Neuronal stem cell (in vitro differentiated cells): ENCODE results near the gene ATOX1.
A peak's percentile ranks its signal among the peaks of the same experiment; 100 is the strongest.

Experiments used
- DNase-seq: peaks from one replicate; pipeline ENCODE4 v3.0.0-alpha.2; 2013; ENCODE audit warnings: low spot score
- H2AFZ ChIP-seq: one replicate; pipeline ENCODE4 v1.6.1; 2013; ENCODE audit warnings: mild to moderate bottlenecking, low read length, inconsistent platforms
- H2AK5ac ChIP-seq: 2 replicates; pipeline ENCODE4 v1.6.1; 2013; ENCODE audit warnings: low read depth, mild to moderate bottlenecking, inconsistent platforms, low read length, moderate library complexity, mixed read lengths
- H2BK120ac ChIP-seq: 2 replicates; pipeline ENCODE4 v1.6.1; 2013; ENCODE audit warnings: low read depth, mild to moderate bottlenecking, inconsistent platforms, low read length, moderate library complexity, mixed read lengths
- H2BK12ac ChIP-seq: one replicate; pipeline ENCODE4 v1.6.1; 2013; ENCODE audit warnings: low read length, inconsistent platforms
- H2BK15ac ChIP-seq: 2 replicates; pipeline ENCODE4 v1.6.1; 2013; ENCODE audit warnings: mild to moderate bottlenecking, low read length, inconsistent platforms, mixed read lengths
- H2BK5ac ChIP-seq: one replicate; pipeline ENCODE4 v1.6.1; 2013; ENCODE audit warnings: inconsistent platforms, mild to moderate bottlenecking, low read length, moderate library complexity
- H3K14ac ChIP-seq: one replicate; pipeline ENCODE4 v1.6.1; 2013; ENCODE audit warnings: low read length, inconsistent platforms
- H3K18ac ChIP-seq: 2 replicates; pipeline ENCODE4 v1.6.1; 2013; ENCODE audit warnings: low read length, inconsistent platforms
- H3K23ac ChIP-seq: 2 replicates; pipeline ENCODE4 v1.6.1; 2013; ENCODE audit warnings: low read depth, mild to moderate bottlenecking, mixed read lengths, low read length, inconsistent platforms; ENCODE audit not compliant: poor library complexity
- H3K27ac ChIP-seq: replicated peaks from 3 replicates; pipeline ENCODE4 v1.5.1; 2013; ENCODE audit warnings: low read length, inconsistent platforms
- H3K27me3 ChIP-seq, 3 experiments: 2 replicates each; pipeline ENCODE4 v1.6.1; 2013; ENCODE audit warnings: low read length in 3 of 3, mild to moderate bottlenecking in 2 of 3, inconsistent platforms in 1 of 3, low read depth in 1 of 3, mixed read lengths in 1 of 3, moderate library complexity in 1 of 3; ENCODE audit not compliant: control insufficient read depth in 3 of 3, insufficient read depth in 3 of 3
- H3K36me3 ChIP-seq, 2 donors: replicated peaks in 1 of 2; 2 replicates each; pipeline ENCODE4 v1.6.1; 2013; ENCODE audit warnings: low read length in 2 of 2; ENCODE audit not compliant: control insufficient read depth in 2 of 2, insufficient read depth in 2 of 2
- H3K4ac ChIP-seq: 2 replicates; pipeline ENCODE4 v1.6.1; 2013; ENCODE audit warnings: inconsistent platforms, mild to moderate bottlenecking, low read length, moderate library complexity
- H3K4me1 ChIP-seq, 2 donors: 1 replicate in 1 of 2; 2 replicates in 1 of 2; pipeline ENCODE4 v1.6.1; 2013; ENCODE audit warnings: low read length in 2 of 2, low read depth in 1 of 2; ENCODE audit not compliant: control insufficient read depth in 2 of 2, insufficient read depth in 1 of 2
- H3K4me2 ChIP-seq: one replicate; pipeline ENCODE4 v1.6.1; 2013; ENCODE audit warnings: mild to moderate bottlenecking, low read length, inconsistent platforms; ENCODE audit not compliant: insufficient read depth, poor library complexity, severe bottlenecking
- H3K4me3 ChIP-seq, 2 donors: 2 replicates each; pipeline ENCODE4 v1.5.1; 2013; ENCODE audit warnings: low read length in 2 of 2, mild to moderate bottlenecking in 2 of 2, inconsistent platforms in 1 of 2, moderate library complexity in 1 of 2
- H3K79me1 ChIP-seq: one replicate; pipeline ENCODE4 v1.6.1; 2013; ENCODE audit warnings: low read depth, mild to moderate bottlenecking, inconsistent platforms, low read length, moderate library complexity
- H3K9ac ChIP-seq: one replicate; pipeline ENCODE4 v1.6.1; 2013; ENCODE audit warnings: mild to moderate bottlenecking, low read depth, low read length, inconsistent platforms; ENCODE audit not compliant: poor library complexity
- H3K9me3 ChIP-seq, 2 donors: replicated peaks in 1 of 2; 2 replicates each; pipeline versions ENCODE3 to v1.6.1; 2013; ENCODE audit warnings: low read length in 2 of 2, mild to moderate bottlenecking in 2 of 2, inconsistent platforms in 1 of 2, low read depth in 1 of 2, mixed read lengths in 1 of 2, moderate library complexity in 1 of 2; ENCODE audit not compliant: control insufficient read depth in 2 of 2, insufficient read depth in 1 of 2
- H4K8ac ChIP-seq: one replicate; pipeline ENCODE4 v1.6.1; 2013; ENCODE audit warnings: low read depth, mild to moderate bottlenecking, inconsistent platforms, low read length, moderate library complexity
- H4K91ac ChIP-seq: one replicate; pipeline ENCODE4 v1.6.1; 2013; ENCODE audit warnings: low read length, low read depth, mild to moderate bottlenecking, inconsistent platforms; ENCODE audit not compliant: poor library complexity
- WGBS, 2 donors: extraction: QIAGEN DNeasy Blood & Tissue Kit; methylation state at CpG; one replicate each; pipeline ENCODE4 v1.1.7; 2013; ENCODE audit warnings: missing lambda C conversion rate in 2 of 2, mixed read lengths in 1 of 2; ENCODE audit not compliant: insufficient read length in 2 of 2, insufficient replicate concordance in 1 of 2; ENCODE audit errors: extremely low coverage in 2 of 2; 5-methylcytosine and 5-hydroxymethylcytosine counted together

ATOX1 gene

GRCh38 chr5:151780348-151780747, 21.9 kb upstream of the ATOX1 start:
- DNase-seq = no peak
- H3K27ac ChIP-seq = no peak overlapping the region
- no peak overlapping the region for H4K91ac ChIP-seq
- no peak overlapping the region for H4K8ac ChIP-seq
- no peak overlapping the region for H3K4me3 ChIP-seq
- no peak overlapping the region for H2AFZ ChIP-seq
- no peak overlapping the region for H2BK120ac ChIP-seq
- H3K36me3 ChIP-seq = peaks cover 2 to 74% of the 10 kb centered on the region in 2 donors
- H2BK5ac ChIP-seq = no peak overlapping the region
- no peak overlapping the region for H2BK12ac ChIP-seq
- H3K27me3 ChIP-seq = no peaks in the 10 kb centered on the region
- no peak overlapping the region for H2AK5ac ChIP-seq
- no peak overlapping the region for H3K4me2 ChIP-seq
- peaks cover 0 to 2% of the 10 kb centered on the region in 2 donors for H3K4me1 ChIP-seq
- H3K9ac ChIP-seq = peak overlapping the region; percentile 37
- H3K4ac ChIP-seq = no peak overlapping the region
- H3K14ac ChIP-seq = no peak overlapping the region
- no peak overlapping the region for H3K23ac ChIP-seq
- H3K18ac ChIP-seq = no peak overlapping the region
- peaks cover 0 to 8% of the 10 kb centered on the region in 2 donors for H3K9me3 ChIP-seq
- WGBS, 2 donors = no CpG with 5 or more reads among the region's 11 CpGs
- no peak overlapping the region for H2BK15ac ChIP-seq
- peaks cover 3% of the 10 kb centered on the region for H3K79me1 ChIP-seq

DNA sequence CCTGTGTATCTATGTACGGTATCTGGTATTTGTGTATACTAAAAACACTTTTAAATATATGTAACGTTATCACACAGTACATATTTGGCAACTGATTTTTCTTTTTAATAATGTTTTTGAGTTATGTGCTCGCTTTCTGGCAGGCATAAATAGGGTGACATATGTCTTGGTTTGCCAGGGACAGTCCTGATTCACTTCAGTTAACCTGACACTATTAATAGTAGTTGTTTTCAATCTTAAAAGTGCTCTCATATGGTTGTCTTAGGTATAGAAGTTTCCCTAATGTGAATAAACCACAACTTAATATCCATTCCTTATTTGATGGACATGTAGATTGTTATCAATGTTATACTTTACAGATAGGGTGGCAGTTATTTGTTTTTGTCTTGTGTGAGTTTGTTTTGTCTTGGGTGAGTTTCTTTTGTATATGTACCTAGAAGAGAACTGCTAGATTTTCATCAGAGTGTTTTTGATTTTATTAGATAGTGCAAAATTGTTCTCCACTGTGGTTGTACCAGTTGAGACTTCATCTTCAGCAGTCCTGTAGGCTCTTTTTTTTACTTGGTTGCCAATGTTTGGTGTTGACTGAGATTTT, 21.2 kb upstream of the ATOX1 start:
- Histone ChIP-seq H2AK5ac (no peak overlapping the region), H3K14ac (no peak overlapping the region), H3K9ac (no peak overlapping the region), H3K23ac (no peak overlapping the region), H3K36me3 (peaks cover 2 to 74% of the 10 kb centered on the region in 2 donors), H4K91ac (no peak overlapping the region), H3K79me1 (peaks cover 3% of the 10 kb centered on the region), H3K9me3 (peaks cover 0 to 8% of the 10 kb centered on the region in 2 donors), H3K4me3 (no peak overlapping the region), H2BK15ac (no peak overlapping the region), H3K27ac (no peak overlapping the region), H3K27me3 (no peaks in the 10 kb centered on the region), H2BK12ac (no peak overlapping the region), H3K4ac (no peak overlapping the region), H2BK120ac (no peak overlapping the region), H3K4me1 (peaks cover 0 to 3% of the 10 kb centered on the region in 2 donors), H3K4me2 (no peak overlapping the region), H4K8ac (no peak overlapping the region), H2AFZ (no peak overlapping the region), H3K18ac (no peak overlapping the region), H2BK5ac (no peak overlapping the region)
- WGBS, 2 donors = no CpG with 5 or more reads among the region's 3 CpGs
- no peak for DNase-seq

- H3K27me3 ChIP-seq = no peaks in the 10 kb centered on the region
- no CpG with 5 or more reads among the region's 3 CpGs for WGBS, 2 donors
- no peak overlapping the region for H3K4ac ChIP-seq
- H3K18ac ChIP-seq = no peak overlapping the region
- DNase-seq = no peak
- peaks cover 0 to 8% of the 10 kb centered on the region in 2 donors for H3K9me3 ChIP-seq
- no peak overlapping the region for H2BK12ac ChIP-seq
- no peak overlapping the region for H2BK5ac ChIP-seq
- peaks cover 2 to 59% of the 10 kb centered on the region in 2 donors for H3K36me3 ChIP-seq
- no peak overlapping the region for H3K9ac ChIP-seq
- no peak overlapping the region for H4K91ac ChIP-seq
- H2BK15ac ChIP-seq = no peak overlapping the region
- no peak overlapping the region for H2AFZ ChIP-seq
- no peak overlapping the region for H3K4me2 ChIP-seq
- peaks cover 7% of the 10 kb centered on the region for H3K79me1 ChIP-seq
- no peak overlapping the region for H3K27ac ChIP-seq
- no peak overlapping the region for H3K14ac ChIP-seq
- H3K4me1 ChIP-seq = peaks cover 3 to 10% of the 10 kb centered on the region in 2 donors
- H3K4me3 ChIP-seq = peak overlapping the region in 1 of 2 donors; percentile 73
- H3K23ac ChIP-seq = no peak overlapping the region
- H4K8ac ChIP-seq = no peak overlapping the region
- H2BK120ac ChIP-seq = no peak overlapping the region
- H2AK5ac ChIP-seq = no peak overlapping the region
These were observed 16.7 kb upstream of the ATOX1 start for GRCh38 chr5:151775025-151775606.

GRCh38 chr5:151773951-151774350, 15.5 kb upstream of the ATOX1 start:
- Histone ChIP-seq H2AK5ac (no peak overlapping the region), H3K79me1 (peaks cover 7% of the 10 kb centered on the region), H3K9me3 (peaks cover 0 to 8% of the 10 kb centered on the region in 2 donors), H2BK12ac (no peak overlapping the region), H3K27me3 (no peaks in the 10 kb centered on the region), H3K4me3 (peak overlapping the region; percentile 26 to 73), H3K4ac (no peak overlapping the region), H3K27ac (no peak overlapping the region), H3K4me1 (peaks cover 3 to 10% of the 10 kb centered on the region in 2 donors), H2AFZ (no peak overlapping the region), H3K18ac (no peak overlapping the region), H4K8ac (no peak overlapping the region), H2BK15ac (no peak overlapping the region), H3K23ac (no peak overlapping the region), H2BK5ac (no peak overlapping the region), H2BK120ac (no peak overlapping the region), H4K91ac (no peak overlapping the region), H3K14ac (no peak overlapping the region), H3K36me3 (peaks cover 2 to 49% of the 10 kb centered on the region in 2 donors), H3K4me2 (peak overlapping the region; percentile 13), H3K9ac (no peak overlapping the region)
- no CpG with 5 or more reads among the region's 3 CpGs for WGBS, 2 donors
- DNase-seq = no peak
